NCI-H187 treated with DMSO at 0.1 percent for 48 hours (cell line): ENCODE results near the gene ZBTB17.
"Not testable (repeated sequence)": the region's sequence is repeated elsewhere in the genome, so short reads cannot be mapped to it uniquely, and the experiment has no call there.

ENCODE experiments used
- DNase-seq: peaks from one replicate; lab custom pipeline; 2025; lab: John Stamatoyannopoulos, UW

Gene ZBTB17

DNA sequence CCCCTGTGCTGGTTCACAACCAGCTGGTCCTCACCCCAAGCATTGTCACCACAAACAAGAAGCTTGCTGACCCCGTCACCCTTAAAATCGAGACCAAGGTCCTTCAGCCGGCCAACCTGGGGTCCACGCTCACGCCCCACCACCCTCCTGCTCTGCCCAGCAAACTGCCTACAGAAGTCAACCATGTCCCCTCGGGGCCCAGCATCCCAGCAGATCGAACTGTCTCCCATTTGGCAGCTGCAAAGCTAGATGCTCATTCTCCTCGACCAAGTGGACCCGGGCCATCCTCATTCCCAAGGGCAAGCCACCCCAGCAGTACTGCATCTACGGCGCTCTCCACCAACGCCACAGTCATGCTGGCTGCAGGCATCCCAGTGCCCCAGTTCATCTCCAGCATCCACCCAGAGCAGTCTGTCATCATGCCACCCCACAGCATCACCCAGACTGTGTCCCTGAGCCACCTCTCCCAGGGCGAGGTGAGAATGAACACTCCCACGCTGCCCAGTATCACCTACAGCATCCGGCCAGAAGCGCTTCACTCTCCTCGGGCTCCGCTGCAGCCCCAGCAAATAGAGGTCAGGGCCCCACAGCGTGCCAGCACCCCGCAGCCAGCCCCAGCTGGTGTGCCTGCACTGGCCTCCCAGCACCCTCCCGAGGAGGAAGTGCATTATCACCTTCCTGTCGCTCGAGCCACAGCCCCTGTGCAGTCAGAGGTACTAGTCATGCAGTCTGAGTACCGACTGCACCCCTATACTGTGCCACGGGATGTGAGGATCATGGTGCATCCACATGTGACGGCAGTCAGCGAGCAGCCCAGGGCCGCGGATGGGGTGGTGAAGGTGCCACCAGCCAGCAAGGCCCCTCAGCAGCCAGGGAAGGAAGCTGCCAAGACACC, 40.6 kb downstream of the ZBTB17 start:
- no peak for DNase-seq

DNA sequence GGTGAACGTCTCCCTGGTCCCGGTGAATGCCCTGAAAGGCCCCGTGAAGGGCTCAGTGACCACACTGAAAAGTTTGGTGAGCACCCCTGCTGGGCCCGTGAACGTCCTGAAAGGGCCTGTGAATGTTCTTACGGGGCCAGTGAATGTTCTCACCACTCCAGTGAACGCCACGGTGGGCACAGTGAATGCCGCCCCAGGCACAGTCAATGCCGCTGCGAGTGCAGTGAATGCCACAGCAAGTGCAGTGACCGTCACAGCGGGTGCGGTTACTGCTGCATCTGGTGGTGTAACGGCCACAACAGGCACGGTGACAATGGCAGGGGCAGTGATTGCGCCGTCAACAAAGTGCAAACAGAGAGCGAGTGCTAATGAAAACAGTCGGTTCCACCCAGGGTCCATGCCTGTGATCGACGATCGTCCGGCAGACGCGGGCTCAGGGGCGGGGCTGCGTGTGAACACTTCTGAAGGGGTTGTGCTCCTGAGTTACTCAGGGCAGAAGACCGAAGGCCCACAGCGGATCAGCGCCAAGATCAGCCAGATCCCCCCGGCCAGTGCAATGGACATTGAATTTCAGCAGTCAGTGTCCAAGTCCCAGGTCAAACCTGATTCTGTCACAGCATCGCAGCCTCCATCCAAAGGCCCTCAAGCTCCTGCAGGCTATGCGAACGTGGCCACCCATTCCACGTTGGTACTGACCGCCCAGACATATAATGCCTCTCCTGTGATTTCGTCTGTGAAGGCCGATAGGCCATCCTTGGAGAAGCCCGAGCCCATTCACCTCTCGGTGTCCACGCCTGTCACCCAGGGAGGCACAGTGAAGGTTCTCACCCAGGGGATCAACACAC, 41.5 kb downstream of the ZBTB17 start:
- DNase-seq, result no peak

DNA sequence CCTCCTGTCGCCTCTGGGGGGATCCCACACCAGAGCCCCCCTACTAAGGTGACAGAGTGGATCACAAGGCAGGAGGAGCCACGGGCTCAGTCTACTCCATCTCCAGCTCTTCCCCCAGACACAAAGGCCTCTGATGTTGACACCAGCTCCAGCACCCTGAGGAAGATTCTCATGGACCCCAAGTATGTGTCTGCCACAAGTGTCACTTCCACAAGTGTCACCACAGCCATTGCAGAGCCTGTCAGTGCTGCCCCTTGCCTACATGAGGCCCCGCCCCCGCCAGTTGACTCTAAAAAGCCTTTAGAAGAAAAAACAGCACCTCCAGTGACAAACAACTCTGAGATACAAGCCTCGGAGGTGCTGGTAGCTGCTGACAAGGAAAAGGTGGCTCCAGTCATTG, 42.2 kb downstream of the ZBTB17 start:
- DNase-seq, result no peak

DNA sequence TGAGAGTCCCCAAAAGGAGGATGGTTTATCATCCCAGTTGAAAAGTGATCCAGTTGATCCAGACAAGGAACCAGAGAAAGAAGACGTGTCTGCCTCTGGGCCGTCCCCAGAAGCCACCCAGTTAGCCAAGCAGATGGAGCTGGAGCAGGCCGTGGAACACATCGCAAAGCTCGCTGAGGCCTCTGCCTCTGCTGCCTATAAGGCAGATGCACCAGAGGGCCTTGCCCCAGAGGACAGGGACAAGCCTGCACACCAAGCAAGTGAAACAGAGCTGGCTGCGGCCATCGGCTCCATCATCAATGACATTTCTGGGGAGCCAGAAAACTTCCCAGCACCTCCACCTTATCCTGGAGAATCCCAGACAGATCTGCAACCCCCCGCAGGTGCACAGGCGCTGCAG, 43.3 kb downstream of the ZBTB17 start:
- no peak for DNase-seq

DNA sequence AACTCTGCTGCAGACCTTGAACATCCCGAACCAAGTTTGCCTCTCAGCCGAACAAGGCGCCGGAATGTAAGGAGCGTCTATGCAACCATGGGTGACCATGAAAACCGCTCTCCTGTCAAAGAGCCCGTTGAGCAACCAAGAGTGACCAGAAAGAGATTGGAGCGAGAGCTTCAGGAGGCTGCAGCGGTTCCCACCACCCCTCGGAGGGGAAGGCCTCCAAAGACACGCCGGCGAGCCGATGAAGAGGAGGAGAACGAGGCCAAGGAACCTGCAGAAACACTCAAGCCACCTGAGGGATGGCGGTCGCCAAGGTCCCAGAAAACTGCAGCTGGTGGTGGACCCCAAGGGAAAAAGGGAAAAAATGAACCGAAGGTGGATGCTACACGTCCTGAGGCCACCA, 44.0 kb downstream of the ZBTB17 start:
- no peak for DNase-seq

DNA sequence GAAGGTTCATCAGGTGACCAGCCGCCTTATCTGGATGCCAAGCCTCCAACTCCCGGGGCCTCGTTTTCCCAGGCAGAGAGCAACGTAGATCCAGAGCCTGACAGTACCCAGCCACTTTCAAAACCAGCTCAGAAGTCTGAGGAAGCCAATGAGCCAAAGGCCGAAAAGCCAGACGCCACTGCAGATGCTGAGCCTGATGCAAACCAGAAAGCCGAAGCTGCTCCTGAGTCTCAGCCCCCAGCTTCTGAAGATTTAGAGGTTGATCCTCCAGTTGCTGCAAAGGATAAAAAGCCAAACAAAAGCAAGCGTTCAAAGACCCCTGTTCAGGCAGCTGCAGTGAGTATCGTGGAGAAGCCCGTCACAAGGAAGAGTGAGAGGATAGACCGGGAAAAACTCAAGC, 44.5 kb downstream of the ZBTB17 start:
- no peak for DNase-seq

DNA sequence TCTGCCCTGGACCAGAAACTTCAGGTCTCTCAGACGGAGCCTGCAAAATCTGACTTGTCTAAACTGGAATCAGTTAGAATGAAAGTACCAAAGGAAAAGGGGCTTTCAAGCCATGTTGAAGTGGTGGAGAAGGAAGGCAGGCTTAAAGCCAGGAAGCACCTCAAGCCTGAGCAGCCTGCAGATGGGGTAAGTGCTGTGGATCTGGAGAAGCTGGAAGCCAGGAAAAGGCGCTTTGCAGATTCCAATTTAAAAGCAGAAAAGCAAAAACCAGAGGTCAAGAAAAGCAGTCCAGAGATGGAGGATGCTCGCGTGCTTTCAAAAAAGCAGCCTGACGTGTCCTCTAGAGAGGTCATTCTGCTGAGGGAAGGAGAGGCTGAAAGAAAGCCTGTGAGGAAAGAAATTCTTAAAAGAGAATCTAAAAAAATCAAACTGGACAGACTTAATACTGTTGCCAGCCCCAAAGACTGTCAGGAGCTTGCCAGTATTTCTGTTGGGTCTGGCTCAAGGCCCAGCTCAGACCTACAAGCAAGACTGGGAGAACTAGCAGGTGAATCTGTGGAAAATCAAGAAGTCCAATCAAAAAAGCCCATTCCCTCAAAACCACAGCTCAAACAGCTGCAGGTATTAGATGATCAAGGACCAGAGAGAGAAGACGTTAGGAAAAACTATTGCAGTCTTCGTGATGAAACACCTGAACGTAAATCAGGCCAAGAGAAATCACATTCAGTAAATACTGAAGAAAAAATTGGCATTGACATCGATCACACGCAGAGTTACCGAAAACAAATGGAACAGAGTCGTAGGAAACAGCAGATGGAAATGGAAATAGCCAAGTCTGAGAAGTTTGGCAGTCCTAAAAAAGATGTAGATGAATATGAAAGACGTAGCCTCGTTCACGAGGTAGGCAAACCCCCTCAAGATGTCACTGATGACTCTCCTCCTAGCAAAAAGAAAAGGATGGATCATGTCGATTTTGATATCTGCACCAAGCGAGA, 46.6 kb downstream of the ZBTB17 start:
- DNase-seq, result no peak

DNA sequence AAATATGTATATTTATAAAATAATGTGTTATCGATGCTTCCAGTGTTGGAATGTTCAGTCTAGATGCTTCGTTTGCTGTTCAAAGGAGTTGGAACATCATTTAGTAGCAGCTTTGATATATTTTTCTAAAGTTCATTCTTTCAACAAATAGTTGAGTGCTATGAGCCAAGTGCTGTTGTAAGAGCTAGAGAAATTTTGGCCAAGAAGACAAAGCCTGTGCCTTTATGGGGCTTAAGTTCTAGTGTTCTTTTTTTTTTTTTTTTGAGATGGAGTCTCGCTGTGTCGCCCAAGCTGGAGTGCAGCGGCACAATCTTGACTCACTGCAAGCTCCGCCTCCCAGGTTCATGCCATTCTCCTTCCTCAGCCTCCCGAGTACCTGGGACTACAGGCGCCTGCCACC, 49.5 kb downstream of the ZBTB17 start:
- not testable (repeated sequence) for DNase-seq

DNA sequence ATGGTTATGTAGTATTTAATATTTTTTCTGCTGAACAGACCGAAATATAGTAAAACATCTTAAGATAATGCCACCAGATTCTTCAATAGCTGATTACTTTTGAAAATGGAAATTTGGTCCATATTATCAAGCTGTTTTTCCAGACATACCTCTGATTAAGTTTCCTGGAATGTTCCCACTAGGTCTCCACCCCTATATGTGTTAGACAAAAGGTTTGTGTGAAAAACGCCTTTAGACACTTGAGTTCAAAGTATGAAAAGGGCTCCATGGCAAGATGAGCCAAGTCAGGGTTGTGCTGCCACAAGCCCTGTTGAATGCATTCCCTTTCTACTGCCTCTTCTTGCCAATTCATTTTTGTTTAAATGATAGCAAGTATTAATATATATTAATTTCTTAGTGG, 52.7 kb downstream of the ZBTB17 start:
- no peak for DNase-seq

DNA sequence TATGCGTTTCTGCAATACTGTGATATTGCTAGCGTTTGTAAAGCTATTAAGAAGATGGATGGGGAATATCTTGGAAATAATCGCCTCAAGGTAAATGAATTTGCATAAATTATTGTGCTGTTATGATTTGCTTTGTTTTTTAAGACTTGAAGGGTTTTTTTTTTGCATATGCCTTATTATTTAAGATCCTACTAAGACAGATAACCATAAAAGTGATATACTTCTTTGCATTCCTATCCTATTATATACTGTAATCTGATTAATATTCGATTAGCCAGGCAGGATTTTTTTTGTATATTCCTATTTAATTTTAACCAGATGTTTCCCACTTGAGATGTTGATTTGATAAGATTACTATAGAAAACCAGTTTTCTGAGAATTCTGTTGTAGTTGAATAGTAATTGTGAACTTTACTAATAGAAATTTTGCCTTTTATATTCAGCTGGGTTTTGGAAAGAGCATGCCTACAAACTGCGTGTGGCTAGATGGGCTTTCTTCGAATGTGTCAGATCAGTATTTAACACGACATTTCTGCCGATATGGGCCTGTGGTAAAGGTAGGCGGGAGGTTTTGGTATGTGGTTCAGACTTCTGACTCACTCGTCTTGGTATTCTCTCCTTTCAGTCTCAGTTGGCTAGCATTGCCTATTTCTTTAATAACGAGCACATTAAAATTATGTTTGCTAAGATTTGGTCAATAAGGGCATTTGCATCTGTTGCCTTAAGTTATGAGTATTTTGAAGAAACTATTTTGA, 56.8 kb downstream of the ZBTB17 start:
- DNase-seq, result no peak

DNA sequence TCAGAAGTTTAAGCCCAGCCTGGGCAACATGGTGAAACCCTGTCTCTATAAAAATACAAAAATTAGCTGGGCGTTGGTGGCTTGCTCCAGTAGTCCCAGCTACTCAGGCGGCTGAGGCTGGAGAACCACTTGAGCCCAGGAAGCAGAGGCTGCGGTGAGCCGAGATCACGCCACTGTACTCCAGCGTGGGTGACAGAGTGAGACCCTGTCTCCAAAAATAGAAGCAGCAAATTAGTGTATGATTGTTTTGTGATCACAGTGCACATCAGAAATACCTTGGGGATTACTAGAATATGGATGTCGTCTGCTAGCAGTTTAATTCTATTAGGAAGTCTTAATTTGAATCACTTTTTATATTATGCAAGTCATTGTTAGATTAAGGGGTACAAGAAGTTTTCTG, 59.0 kb downstream of the ZBTB17 start:
- DNase-seq, result no peak

DNA sequence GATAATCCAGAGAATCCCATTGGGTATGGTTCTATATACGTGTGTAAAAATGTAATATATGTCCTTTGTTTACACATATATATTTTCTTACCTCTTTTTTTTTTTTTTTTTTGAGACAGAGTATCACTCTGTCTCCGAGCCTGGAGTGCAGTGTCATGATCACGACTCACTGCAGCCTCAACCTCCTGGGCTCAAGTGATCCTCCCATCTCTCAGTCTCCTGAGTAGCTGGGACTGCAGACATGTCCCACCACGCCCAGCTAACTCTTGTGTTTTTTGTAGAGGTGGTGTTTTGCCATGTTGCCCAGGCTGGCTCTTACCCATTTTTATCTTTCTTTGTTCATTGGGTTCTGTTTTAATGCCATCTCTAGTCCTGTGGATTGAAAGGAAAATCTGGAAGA, 59.5 kb downstream of the ZBTB17 start:
- DNase-seq, result no peak

DNA sequence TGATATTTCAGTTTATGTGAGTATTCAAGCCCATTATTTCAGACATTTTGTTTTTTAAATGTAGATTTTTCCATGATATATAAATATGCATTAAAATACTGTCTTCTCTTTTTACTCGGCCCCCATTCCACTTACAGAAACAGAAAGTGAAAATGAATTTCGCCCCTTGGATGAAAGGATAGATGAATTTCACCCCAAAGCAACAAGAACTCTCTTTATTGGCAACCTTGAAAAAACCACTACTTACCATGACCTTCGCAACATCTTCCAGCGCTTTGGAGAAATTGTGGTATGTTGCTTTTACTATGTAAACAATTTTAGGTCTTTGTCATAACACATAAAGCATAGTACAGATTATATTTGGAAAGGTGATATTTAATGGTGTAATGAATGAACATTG, 59.9 kb downstream of the ZBTB17 start:
- no peak for DNase-seq

DNA sequence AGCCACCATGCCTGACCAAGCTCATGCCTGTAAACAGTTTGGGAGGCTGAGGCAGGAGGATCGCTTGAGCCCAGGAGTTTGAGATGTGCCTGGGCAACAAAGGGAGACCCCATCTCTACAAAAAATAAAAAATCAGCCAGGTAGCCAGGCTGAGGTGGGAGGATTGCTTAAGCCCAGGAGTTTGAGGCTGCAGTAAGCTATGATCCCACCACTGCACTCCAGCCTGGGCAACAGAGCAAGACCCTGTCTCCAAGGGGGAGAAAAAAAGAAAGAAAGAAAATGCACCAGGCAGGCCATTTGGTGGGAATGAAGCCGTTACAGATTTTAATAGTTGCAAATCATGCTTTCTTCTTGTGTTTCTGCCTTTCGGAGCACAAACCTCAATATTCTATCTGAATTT, 62.3 kb downstream of the ZBTB17 start:
- DNase-seq, result not testable (repeated sequence)

DNA sequence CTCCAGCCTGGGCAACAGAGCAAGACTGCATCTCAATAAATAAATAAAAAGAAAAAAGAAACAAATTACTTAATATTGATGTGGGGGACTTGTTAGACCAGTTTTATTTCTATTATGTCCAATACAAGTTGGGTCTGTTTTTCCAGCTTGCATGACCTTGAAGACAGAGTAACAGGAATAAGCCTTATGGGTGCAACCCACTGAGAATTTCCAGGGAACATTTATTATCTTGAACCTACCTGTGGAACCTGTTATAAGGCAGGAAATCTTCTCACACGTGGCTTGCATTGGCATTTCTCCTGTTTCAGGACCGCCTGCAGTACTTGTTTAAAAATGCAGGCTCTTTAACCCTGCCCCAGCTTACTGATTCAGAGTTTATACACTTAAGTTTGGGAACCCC, 64.0 kb downstream of the ZBTB17 start:
- DNase-seq, result no peak

DNA sequence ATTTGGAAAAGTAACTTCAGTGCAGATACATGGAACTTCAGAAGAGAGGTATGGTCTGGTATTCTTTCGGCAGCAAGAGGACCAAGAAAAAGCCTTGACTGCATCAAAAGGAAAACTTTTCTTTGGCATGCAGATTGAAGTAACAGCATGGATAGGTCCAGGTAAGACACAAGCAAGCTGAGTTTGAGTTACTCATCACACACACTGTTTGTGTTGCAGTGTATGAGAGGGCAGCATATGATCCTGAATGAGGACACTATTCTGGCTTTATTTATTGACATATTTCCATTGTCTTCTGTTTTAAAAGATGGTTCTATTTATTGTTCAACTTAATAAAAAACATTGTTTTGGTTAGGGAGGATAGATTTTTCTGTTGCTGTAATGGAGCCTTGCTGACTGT, 64.8 kb downstream of the ZBTB17 start:
- DNase-seq, result no peak

DNA sequence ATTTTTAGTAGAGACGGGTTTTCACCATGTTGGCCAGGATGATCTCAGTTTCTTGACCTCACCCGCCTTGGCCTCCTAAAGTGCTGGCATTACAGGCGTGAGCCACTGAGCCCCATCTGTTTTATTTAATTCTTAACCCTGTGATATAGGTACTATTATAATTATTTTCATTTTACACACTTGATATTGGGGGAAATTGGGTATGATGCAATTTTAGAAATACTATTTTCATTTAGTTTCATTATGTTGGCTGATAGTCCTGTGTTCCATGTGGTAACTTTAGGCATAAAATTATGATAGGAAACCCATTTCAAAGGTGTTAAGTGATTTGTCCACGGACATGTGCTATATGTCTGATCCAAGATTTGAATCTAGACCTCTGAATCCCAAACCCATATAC, 67.3 kb downstream of the ZBTB17 start:
- no peak for DNase-seq

DNA sequence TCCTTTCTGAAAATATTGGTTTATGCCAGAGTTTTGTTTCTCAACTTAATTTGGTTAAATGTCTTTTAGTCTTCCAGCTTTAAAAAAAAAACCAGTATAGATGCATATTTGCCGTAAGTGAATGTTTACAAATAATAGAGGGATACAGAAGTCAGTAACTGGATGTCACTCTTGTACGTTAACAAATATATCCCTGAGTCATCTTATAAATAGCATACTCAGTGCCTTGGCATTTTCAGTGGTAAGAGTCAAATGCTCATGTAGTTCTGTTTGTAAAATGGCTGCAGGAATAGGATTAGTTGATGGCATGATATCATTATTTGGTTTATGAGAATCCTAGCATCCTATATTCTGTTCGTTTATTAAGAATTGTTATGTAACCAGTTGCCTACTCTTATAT, 73.0 kb downstream of the ZBTB17 start:
- no peak for DNase-seq

DNA sequence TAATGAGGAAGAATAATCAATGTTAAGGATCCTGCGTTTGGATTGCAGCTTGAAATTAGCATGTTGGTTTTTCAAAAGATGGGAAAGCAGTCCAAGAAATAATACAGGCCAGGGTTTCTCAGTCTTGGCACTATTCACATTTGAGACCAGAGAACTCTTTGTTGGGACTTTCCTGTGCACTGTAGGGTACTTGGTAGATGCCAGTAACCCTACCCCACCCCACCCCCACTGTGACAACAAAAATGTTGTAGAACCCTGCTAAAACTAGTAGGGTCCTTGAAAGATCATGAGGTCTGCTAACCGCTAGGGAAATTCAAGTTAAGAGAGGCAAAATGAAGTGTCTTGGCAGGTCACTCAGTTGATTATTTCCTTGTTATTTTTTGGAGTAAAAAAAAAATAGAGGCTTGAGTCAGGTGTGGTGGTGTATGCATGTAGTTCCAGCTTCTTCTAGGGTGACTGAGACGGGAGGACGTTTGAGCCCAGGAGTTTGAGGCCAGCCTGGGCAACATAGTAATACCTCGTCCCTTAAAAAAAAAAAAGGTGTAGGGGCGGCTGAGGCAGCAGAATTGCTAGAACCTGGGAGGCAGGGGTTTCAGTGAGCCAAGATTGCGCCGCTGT, 75.1 kb downstream of the ZBTB17 start:
- no peak for DNase-seq

DNA sequence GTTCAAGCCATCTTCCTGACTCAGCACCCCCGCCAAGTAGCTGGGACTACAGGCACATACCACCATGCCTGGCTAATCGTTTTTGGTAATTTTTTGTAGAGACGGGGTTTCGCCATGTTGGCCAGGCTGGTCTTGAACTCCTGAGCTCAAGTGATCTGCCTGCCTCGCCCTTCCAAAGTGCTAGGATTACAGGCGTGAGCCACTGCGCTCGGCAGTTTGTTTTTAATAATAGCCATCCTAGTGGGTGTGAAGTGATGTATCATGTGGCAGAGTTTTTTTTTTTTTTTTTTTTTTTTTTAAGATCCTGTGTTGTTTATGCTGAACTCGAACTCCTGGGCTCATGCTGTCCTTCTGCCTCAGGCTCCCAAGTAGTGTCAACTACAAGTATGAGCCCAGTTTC, 76.6 kb downstream of the ZBTB17 start:
- DNase-seq, result no peak
